Nephron progenitor cell (in vitro differentiated cells): ENCODE measurements around the gene NTN1.

ENCODE experiments used
- DNase-seq: peaks from one replicate; pipeline ENCODE4 v3.0.0; 2021
- H3K27ac Mint-ChIP-seq: 2 replicates; pipeline ENCODE4 v1.8.0; 2021; ENCODE audit warnings: mild to moderate bottlenecking, moderate library complexity, mixed read lengths
- H3K27me3 Mint-ChIP-seq: 2 replicates; pipeline ENCODE4 v1.8.0; 2021; ENCODE audit warnings: mild to moderate bottlenecking, low read depth, mixed read lengths; ENCODE audit not compliant: poor library complexity
- H3K36me3 Mint-ChIP-seq: 2 replicates; pipeline ENCODE4 v1.8.0; 2021; ENCODE audit warnings: low read depth, mixed read lengths
- H3K4me1 Mint-ChIP-seq: 2 replicates; pipeline ENCODE4 v1.8.0; 2021; ENCODE audit warnings: mixed read lengths
- H3K4me3 Mint-ChIP-seq: 2 replicates; pipeline ENCODE4 v1.8.0; 2021; ENCODE audit warnings: mild to moderate bottlenecking, moderate library complexity, mixed read lengths
- H3K9me3 Mint-ChIP-seq: 2 replicates; pipeline ENCODE4 v1.8.0; 2021; ENCODE audit warnings: mild to moderate bottlenecking, moderate library complexity, mixed read lengths
- CTCF ChIP-seq: fragments of 200-600 bp; sonication (generic); IDR thresholded peaks from 2 replicates; pipeline ENCODE4 v1.5.0; 2021; ENCODE audit warnings: antibody characterized with exemption

NTN1 gene

GRCh38 chr17:9241774-9242496 lies 220.6 kb downstream of the NTN1 start:
- H3K4me3 Mint-ChIP-seq, result no peak overlapping the region
- H3K36me3 Mint-ChIP-seq, result peaks cover 12% of the 10 kb centered on the region
- no peaks in the 10 kb centered on the region for H3K9me3 Mint-ChIP-seq
- peaks cover 12% of the 10 kb centered on the region for H3K27me3 Mint-ChIP-seq
- DNase-seq, result no peak
- H3K4me1 Mint-ChIP-seq, result peaks cover 73% of the 10 kb centered on the region
- H3K27ac Mint-ChIP-seq, result no peak overlapping the region
- no peak for TF ChIP-seq CTCF

- DNase-seq, result no peak
- Mint-ChIP-seq H3K9me3 (no peaks in the 10 kb centered on the region), H3K4me3 (peak overlapping the region; percentile 30), H3K4me1 (peaks cover 70% of the 10 kb centered on the region), H3K36me3 (peaks cover 7% of the 10 kb centered on the region), H3K27ac (no peak overlapping the region), H3K27me3 (peaks cover 10% of the 10 kb centered on the region)
- TF ChIP-seq CTCF, result no peak
These were observed 221.2 kb downstream of the NTN1 start for GRCh38 chr17:9242497-9242881.

DNA sequence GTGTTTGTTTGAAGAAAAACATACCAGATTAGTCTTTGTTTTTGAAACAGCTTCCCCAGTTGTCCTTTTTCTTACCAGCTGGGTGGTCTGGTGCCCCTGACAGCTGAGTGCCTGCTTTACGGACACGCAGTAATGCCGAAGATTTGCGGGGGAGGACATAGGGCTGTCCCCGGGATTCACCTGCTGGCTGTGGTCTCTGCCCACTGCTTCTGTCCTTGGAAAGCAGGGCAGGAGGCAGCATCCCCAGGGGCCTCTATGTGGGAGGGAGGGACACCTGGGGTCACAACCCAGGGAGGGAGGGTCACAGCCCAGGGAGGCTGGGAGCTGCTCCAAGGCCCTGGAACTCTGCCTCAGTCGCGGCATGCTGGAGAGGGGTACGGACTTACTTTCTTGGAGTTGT lies 221.7 kb downstream of the NTN1 start:
- TF ChIP-seq CTCF, result no peak
- Mint-ChIP-seq H3K4me3 (no peak overlapping the region), H3K27ac (no peak overlapping the region), H3K4me1 (peaks cover 65% of the 10 kb centered on the region), H3K36me3 (peaks cover 2% of the 10 kb centered on the region), H3K27me3 (peaks cover 9% of the 10 kb centered on the region), H3K9me3 (no peaks in the 10 kb centered on the region)
- DNase-seq, result no peak

DNA sequence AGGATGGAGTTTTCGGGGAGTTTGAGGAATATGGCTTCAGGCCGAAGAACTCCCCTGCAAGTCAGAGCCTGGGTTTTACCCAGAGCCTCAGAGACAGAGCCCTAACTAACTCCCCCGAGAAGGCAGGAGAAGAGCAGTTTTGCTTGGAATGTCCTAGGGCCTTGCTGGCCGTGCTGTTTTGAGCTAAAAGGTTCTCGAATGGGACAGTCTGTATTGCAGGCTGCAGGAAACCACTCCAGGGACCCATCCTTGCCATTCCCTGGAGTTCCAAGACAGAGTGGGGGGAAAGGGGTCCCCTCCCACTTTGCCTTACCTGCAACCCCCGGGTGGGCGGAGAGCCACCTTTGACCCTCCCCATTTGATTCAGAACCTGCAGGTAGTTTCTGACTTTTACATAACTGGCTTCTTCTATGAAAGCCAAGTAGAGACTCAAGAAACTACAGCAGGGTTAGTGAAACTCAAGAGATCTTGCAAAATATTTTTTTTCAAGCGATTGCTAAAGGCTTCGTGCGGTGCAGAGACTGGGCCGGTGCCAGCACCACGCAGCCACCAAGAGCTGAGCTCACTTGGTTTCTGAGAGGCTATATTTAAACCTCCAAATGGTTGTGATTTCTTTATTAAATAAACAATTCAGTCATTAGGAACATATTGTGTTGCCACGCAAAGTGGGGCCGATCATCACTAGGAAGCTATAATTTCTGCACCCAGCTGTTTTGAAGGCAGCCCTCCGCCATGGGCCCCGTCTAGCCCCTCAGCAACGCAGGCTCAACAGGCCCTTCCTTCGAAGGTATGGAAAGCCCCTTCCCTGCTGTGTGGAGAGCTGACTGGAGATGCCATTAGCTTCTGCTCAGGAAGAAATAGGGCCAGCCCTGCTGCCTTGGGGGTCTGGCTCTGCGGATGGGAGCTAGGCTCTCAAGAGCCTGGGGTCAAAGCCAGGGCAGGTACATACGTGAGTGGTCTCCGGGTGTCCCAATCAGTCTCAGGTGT lies 223.0 kb downstream of the NTN1 start:
- DNase-seq, result no peak
- TF ChIP-seq CTCF, result no peak
- H3K27me3 Mint-ChIP-seq, result peaks cover 3% of the 10 kb centered on the region
- H3K4me3 Mint-ChIP-seq, result no peak overlapping the region
- no peaks in the 10 kb centered on the region for H3K36me3 Mint-ChIP-seq
- H3K27ac Mint-ChIP-seq, result no peak overlapping the region
- no peaks in the 10 kb centered on the region for H3K9me3 Mint-ChIP-seq
- peaks cover 57% of the 10 kb centered on the region for H3K4me1 Mint-ChIP-seq

- no peaks in the 10 kb centered on the region for H3K36me3 Mint-ChIP-seq
- H3K4me1 Mint-ChIP-seq, result peaks cover 35% of the 10 kb centered on the region
- no peak overlapping the region for H3K27ac Mint-ChIP-seq
- H3K4me3 Mint-ChIP-seq, result no peak overlapping the region
- H3K9me3 Mint-ChIP-seq, result no peaks in the 10 kb centered on the region
- no peak for TF ChIP-seq CTCF
- DNase-seq, result no peak
- no peaks in the 10 kb centered on the region for H3K27me3 Mint-ChIP-seq
These were observed 226.2 kb downstream of the NTN1 start for GRCh38 chr17:9247401-9247938.
